Adrenal gland (tissue), 19 donors: ENCODE measurements around the gene MYLK4. TPM values are rescaled to one million over a fixed set of nuclear protein-coding genes. Genes with fewer than 3 reads are reported as not detected.

Experiments used
- DNase-seq, 7 donors: peaks; one replicate each; pipeline ENCODE4 v3.0.0-alpha.2; 2019 to 2020
- H3K27ac ChIP-seq, 5 donors: fragments of 200-600 bp; sonication (generic) in 4 of 5; 1 replicate in 3 of 5; 2 replicates in 2 of 5; pipeline versions ENCODE4 v1.5.1 to v1.8.0; 2016 to 2020; ENCODE audit warnings: mild to moderate bottlenecking in 1 of 5
- H3K27me3 ChIP-seq: fragments of 200-600 bp; 2 replicates; pipeline ENCODE4 v1.8.0; 2021
- H3K36me3 ChIP-seq, 2 donors: fragments of 200-600 bp; replicated peaks in 1 of 2; 1 replicate in 1 of 2; 2 replicates in 1 of 2; pipeline versions ENCODE4 v1.5.1 to v1.8.0; 2018 to 2022
- H3K4me1 ChIP-seq, 2 donors: fragments of 200-600 bp; replicated peaks in 1 of 2; 1 replicate in 1 of 2; 2 replicates in 1 of 2; pipeline versions ENCODE4 v1.5.1 to v1.8.0; 2018 to 2021
- H3K4me3 ChIP-seq, 4 donors: fragments of 200-600 bp; sonication (generic) in 3 of 4; one replicate each; pipeline ENCODE4 v1.5.1; 2016 to 2018
- H3K9me3 ChIP-seq, 3 donors: fragments of 200-600 bp; sonication (generic) in 1 of 3; replicated peaks in 1 of 3; 1 replicate in 2 of 3; 2 replicates in 1 of 3; pipeline versions ENCODE4 v1.5.1 to v1.8.0; 2016 to 2021
- POLR2A ChIP-seq, 2 donors: fragments of 450-650 bp; IDR thresholded peaks; one replicate each; pipeline ENCODE4 v1.6.1; 2017; ENCODE audit warnings: antibody characterized with exemption in 2 of 2, mild to moderate bottlenecking in 2 of 2, moderate library complexity in 1 of 2
- WGBS, 4 donors: extraction: QIAGEN DNeasy Blood & Tissue Kit in 2 of 4; methylation state at CpG; one replicate each; pipeline versions ENCODE4 v1.1.5 to v1.1.7; 2013 to 2017; 5-methylcytosine and 5-hydroxymethylcytosine counted together
- intact Hi-C, 2 donors: fragments of 100-400 bp; cut with DNase I; formaldehyde crosslinking; loops; one replicate each; pipeline versions ENCODE4 v1.14.1 to v1.15.0; 2022 to 2023
- long read RNA-seq, 10 donors: library from polyadenylated mRNA in 3 of 10; unstranded in 2 of 10; stranded (forward) in 1 of 10; transcript quantifications; one replicate each; pipeline ENCODE4 v2.0.0 and lab custom pipeline, GENCODE V29; 2021 to 2026
- polyA plus RNA-seq, 3 donors: library from polyadenylated mRNA; stranded (reverse); fragments of 200-250 nt in 2 of 3; fragments of 350-450 nt in 1 of 3; fragmentation: Illumina TruSeq in 1 of 3; extraction: RNeasy Lipid Tissue Mini Kit (QIAGEN cat#74804) in 1 of 3; gene quantifications; one replicate each; pipeline ENCODE4 v1.2.3, GENCODE V29; 2013 to 2014
- total RNA-seq, 9 donors: library from RNA; depleted of rRNA in 4 of 9; stranded (reverse); fragments of >200 nt in 4 of 9; fragments of 120-200 nt in 1 of 9; fragmentation: NEBNext Ultra II Directional in 1 of 9; extraction: Animal tissue kit (Norgen Biotek cat#: 25700) in 1 of 9; gene quantifications; one replicate each; pipeline versions ENCODE4 v1.1.0 to v1.2.4, GENCODE V29; 2013 to 2023
- TF ChIP-seq, protein P1 (sequence below), 6 experiments: fragments of 450-650 bp in 4 of 6; fragments of 200-600 bp in 2 of 6; sonication (generic) in 1 of 6; IDR thresholded peaks; 1 replicate in 5 of 6; 2 replicates in 1 of 6; pipeline versions ENCODE4 v1.5.1 to v1.8.0; 2016 to 2021; ENCODE audit warnings: antibody characterized with exemption in 6 of 6, mild to moderate bottlenecking in 2 of 6, moderate library complexity in 1 of 6
- donor health status: healthy with polysubstance abuse.
- donor health status: Bipolar disorder and iron deficiency.
- donor health status: DM: yes; HTN: yes; CAD: no.
- donor health status: DM: no; HTN: no; CAD: no.
- donor health status: DM: no; HTN: no; CAD: no.
- donor health status: DM: yes; HTN: yes; CAD: no.

Gene MYLK4
- under 1 TPM; 0.35 to 0.90 (median 0.69) TPM for total RNA-seq
- polyA plus RNA-seq, result under 1 TPM; 0.46 to 0.84 (median 0.48) TPM
- long read RNA-seq, donor 1, result 0 reads
- long read RNA-seq, donor 2, result 0 reads
- long read RNA-seq, donor 3, result 0 reads
- long read RNA-seq, donor 4, result 0 reads
- long read RNA-seq, donor 5, result 0 reads
- long read RNA-seq, donor 6, result 0 reads
- long read RNA-seq, donor 7, result 0 reads
- long read RNA-seq, donor 8, result 0 reads
- long read RNA-seq, donor 9, result 0 reads
- long read RNA-seq, donor 10, result 0 reads

GRCh38 chr6:2750832-2751231, at the start of gene MYLK4:
MYLK4 (minus strand) TSS chr6:2750922; CDS start chr6:2749294, 1,628 bp downstream.
- Histone ChIP-seq H3K4me3 (no peak within 1 kb of the TSS), H3K4me1 (peaks cover 0 to 14% of the 10 kb centered on the region in 2 donors), H3K27me3 (no peaks in the 10 kb centered on the region), H3K9me3 (no peaks in the 10 kb centered on the region), H3K27ac (no peak within 1 kb of the TSS), H3K36me3 (no peaks in the 10 kb centered on the region)
- 66 to 77% (median 72%) methylated on average over 7 of the region's 7 CpGs for WGBS, 4 donors
- intact Hi-C loops, result no loop called here
- no peak for TF ChIP-seq POLR2A (IDR thresholded peaks at IDR 0.05)
- TF ChIP-seq, protein P1, sequence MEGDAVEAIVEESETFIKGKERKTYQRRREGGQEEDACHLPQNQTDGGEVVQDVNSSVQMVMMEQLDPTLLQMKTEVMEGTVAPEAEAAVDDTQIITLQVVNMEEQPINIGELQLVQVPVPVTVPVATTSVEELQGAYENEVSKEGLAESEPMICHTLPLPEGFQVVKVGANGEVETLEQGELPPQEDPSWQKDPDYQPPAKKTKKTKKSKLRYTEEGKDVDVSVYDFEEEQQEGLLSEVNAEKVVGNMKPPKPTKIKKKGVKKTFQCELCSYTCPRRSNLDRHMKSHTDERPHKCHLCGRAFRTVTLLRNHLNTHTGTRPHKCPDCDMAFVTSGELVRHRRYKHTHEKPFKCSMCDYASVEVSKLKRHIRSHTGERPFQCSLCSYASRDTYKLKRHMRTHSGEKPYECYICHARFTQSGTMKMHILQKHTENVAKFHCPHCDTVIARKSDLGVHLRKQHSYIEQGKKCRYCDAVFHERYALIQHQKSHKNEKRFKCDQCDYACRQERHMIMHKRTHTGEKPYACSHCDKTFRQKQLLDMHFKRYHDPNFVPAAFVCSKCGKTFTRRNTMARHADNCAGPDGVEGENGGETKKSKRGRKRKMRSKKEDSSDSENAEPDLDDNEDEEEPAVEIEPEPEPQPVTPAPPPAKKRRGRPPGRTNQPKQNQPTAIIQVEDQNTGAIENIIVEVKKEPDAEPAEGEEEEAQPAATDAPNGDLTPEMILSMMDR (IDR thresholded peaks at IDR 0.05), result no peak
- no peak for DNase-seq

- Histone ChIP-seq H3K4me3 (no peak overlapping the region), H3K4me1 (no peaks in the 10 kb centered on the region), H3K27me3 (no peaks in the 10 kb centered on the region), H3K36me3 (no peaks in the 10 kb centered on the region), H3K27ac (no peak overlapping the region), H3K9me3 (no peaks in the 10 kb centered on the region)
- TF ChIP-seq POLR2A (IDR thresholded peaks at IDR 0.05), result no peak
- TF ChIP-seq, protein P1 (IDR thresholded peaks at IDR 0.05), result no peak
- 80 to 85% (median 84%) methylated on average over 11 of the region's 11 CpGs for WGBS, 4 donors
- DNase-seq, result no peak
- intact Hi-C loops, result no loop called here
These were observed 49.3 kb upstream of the MYLK4 start for GRCh38 chr6:2799936-2800527.

- Histone ChIP-seq H3K27ac (no peak overlapping the region), H3K4me1 (no peaks in the 10 kb centered on the region), H3K9me3 (no peaks in the 10 kb centered on the region), H3K4me3 (no peak overlapping the region), H3K27me3 (no peaks in the 10 kb centered on the region), H3K36me3 (no peaks in the 10 kb centered on the region)
- TF ChIP-seq, protein P1 (IDR thresholded peaks at IDR 0.05), result no peak
- no peak for TF ChIP-seq POLR2A (IDR thresholded peaks at IDR 0.05)
- intact Hi-C loops, result no loop called here
- WGBS, 4 donors, result 82 to 91% (median 83%) methylated on average over 10 to 11 of the region's 11 CpGs
- no peak for DNase-seq
These were observed 47.9 kb upstream of the MYLK4 start for GRCh38 chr6:2798586-2799134.

DNA sequence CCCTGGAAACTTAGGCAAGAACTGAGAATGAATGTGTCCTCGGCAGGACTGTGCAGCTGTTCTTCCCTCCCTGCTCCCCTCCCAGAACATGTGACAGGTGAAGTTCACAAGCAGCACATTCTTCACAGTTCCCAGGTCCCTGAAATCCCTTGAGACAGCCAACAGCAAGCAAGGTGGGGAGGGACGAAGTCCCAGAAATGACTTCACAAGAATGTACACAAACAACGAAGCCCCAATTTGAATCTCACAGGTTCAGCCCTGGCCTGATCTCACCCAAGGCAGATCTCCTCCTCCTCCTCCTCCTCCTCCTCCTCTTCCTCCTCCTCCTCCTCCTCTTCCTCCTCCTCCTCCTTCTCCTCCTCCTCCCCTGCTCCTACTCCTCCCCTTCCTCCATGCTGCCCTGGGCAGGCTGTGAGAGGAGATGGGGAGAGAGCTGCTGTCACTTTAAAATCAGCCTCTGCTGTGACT, 46.9 kb upstream of the MYLK4 start:
- H3K27me3 ChIP-seq, result no peaks in the 10 kb centered on the region
- no peaks in the 10 kb centered on the region for H3K9me3 ChIP-seq
- no peak overlapping the region for H3K27ac ChIP-seq
- no peak for DNase-seq
- TF ChIP-seq POLR2A (IDR thresholded peaks at IDR 0.05), result no peak
- TF ChIP-seq, protein P1 (IDR thresholded peaks at IDR 0.05), result no peak
- intact Hi-C loops, result no loop called here
- no peaks in the 10 kb centered on the region for H3K4me1 ChIP-seq
- 57 to 69% (median 61%) methylated on average over 3 of the region's 3 CpGs for WGBS, 4 donors
- no peak overlapping the region for H3K4me3 ChIP-seq
- H3K36me3 ChIP-seq, result no peaks in the 10 kb centered on the region
